SK-N-SH treated with all-trans-retinoic acid at 6 μM for 48 hours (cell line): ENCODE data around the gene CDH7.
A peak's percentile ranks its signal among the peaks of the same experiment; 100 is the strongest.

Experiments
- ARNTL ChIP-seq: fragments of 450-650 bp; formaldehyde crosslinking; IDR thresholded peaks from 2 replicates; pipeline ENCODE4 v1.5.0; 2020; ENCODE audit warnings: low read depth, mild to moderate bottlenecking, moderate library complexity, borderline replicate concordance
- CSRNP3 ChIP-seq: fragments of 250-450 bp; sonication (Bioruptor Pico); IDR thresholded peaks from 2 replicates; pipeline ENCODE4 v1.5.1; 2021; ENCODE audit warnings: mild to moderate bottlenecking, moderate library complexity
- ESRRG ChIP-seq: fragments of 250-450 bp; sonication (Bioruptor Pico); IDR thresholded peaks from 2 replicates; pipeline ENCODE4 v1.6.1; 2021; ENCODE audit warnings: mild to moderate bottlenecking
- PATZ1 ChIP-seq: fragments of 250-450 bp; sonication (Bioruptor Pico); IDR thresholded peaks from 2 replicates; pipeline ENCODE4 v1.8.0; 2020; ENCODE audit warnings: mild to moderate bottlenecking, moderate library complexity, borderline replicate concordance
- POU6F1 ChIP-seq: fragments of 250-450 bp; sonication (Bioruptor Pico); IDR thresholded peaks from 2 replicates; pipeline ENCODE4 v1.8.0; 2021; ENCODE audit warnings: low read depth, mild to moderate bottlenecking, moderate library complexity, borderline replicate concordance
- RARB ChIP-seq: fragments of 250-450 bp; sonication (Bioruptor Pico); IDR thresholded peaks from 2 replicates; pipeline ENCODE4 v1.8.0; 2021; ENCODE audit warnings: mild to moderate bottlenecking, moderate library complexity
- SNAI2 ChIP-seq: fragments of 250-450 bp; sonication (Bioruptor Pico); IDR thresholded peaks from 2 replicates; pipeline ENCODE4 v1.5.0; 2020; ENCODE audit warnings: mild to moderate bottlenecking, moderate library complexity
- TCF4 ChIP-seq: fragments of 250-450 bp; sonication (Bioruptor Pico); IDR thresholded peaks from 2 replicates; pipeline ENCODE4 v1.8.0; 2021; ENCODE audit warnings: mild to moderate bottlenecking, moderate library complexity, borderline replicate concordance
- TOX ChIP-seq: fragments of 250-450 bp; sonication (Bioruptor Pico); IDR thresholded peaks from 2 replicates; pipeline ENCODE4 v1.8.0; 2021; ENCODE audit warnings: mild to moderate bottlenecking, moderate library complexity, borderline replicate concordance
- ZFP3 ChIP-seq: fragments of 250-450 bp; sonication (Bioruptor Pico); IDR thresholded peaks from 2 replicates; pipeline ENCODE4 v1.5.0; 2020; ENCODE audit warnings: mild to moderate bottlenecking, moderate library complexity
- ZFP30 ChIP-seq: fragments of 450-650 bp; formaldehyde crosslinking; IDR thresholded peaks from 2 replicates; pipeline ENCODE4 v1.5.0; 2022; ENCODE audit warnings: mild to moderate bottlenecking, moderate library complexity
- ZNF565 ChIP-seq: fragments of 450-650 bp; formaldehyde crosslinking; conservative IDR thresholded peaks from 2 replicates; pipeline ENCODE4 v1.5.0; 2020; ENCODE audit warnings: low read depth, mild to moderate bottlenecking, moderate library complexity
- ZNF70 ChIP-seq: fragments of 450-650 bp; formaldehyde crosslinking; IDR thresholded peaks from 2 replicates; pipeline ENCODE4 v1.5.0; 2020; ENCODE audit warnings: mild to moderate bottlenecking, moderate library complexity
- ZNF8 ChIP-seq: fragments of 450-650 bp; formaldehyde crosslinking; IDR thresholded peaks from 2 replicates; pipeline ENCODE4 v1.5.0; 2020; ENCODE audit warnings: mild to moderate bottlenecking, moderate library complexity

DNA sequence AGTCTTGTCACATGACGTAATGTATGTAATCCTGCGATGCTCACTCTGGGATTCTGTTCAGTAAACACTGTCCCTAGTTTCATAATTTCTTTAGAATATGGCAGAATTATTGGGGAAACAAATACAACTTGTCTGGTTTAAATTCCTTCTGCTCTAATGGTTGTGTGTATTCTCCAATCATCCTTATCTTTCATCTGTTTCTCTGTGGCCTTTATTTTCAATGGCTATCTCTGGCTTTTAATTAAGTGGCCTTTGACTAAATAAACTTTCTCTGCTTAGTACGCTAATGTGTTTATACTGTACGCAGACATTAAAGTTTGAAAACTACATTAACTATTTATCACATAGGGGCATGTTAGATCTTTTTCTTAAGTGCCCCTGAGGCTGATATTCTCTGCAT, 40.9 kb downstream of the CDH7 start:
- TF ChIP-seq RARB (CRISPR knock-in tag): no peak
- TF ChIP-seq TOX (CRISPR knock-in tag): no peak
- no peak for TF ChIP-seq PATZ1
- no peak for TF ChIP-seq ZFP3 (CRISPR knock-in tag)
- no peak for TF ChIP-seq ZNF565 (CRISPR knock-in tag)
- no peak for TF ChIP-seq POU6F1 (CRISPR knock-in tag)
- no peak for TF ChIP-seq ZNF70 (CRISPR knock-in tag)
- peak; percentile 31; the same call in 1 of the 2 replicates for TF ChIP-seq TCF4 (CRISPR knock-in tag)
- no peak for TF ChIP-seq ARNTL
- TF ChIP-seq ZNF8 (CRISPR knock-in tag): no peak
- TF ChIP-seq SNAI2 (CRISPR knock-in tag): no peak
- TF ChIP-seq ZFP30: no peak
- no peak for TF ChIP-seq CSRNP3 (CRISPR knock-in tag)
- TF ChIP-seq ESRRG (CRISPR knock-in tag): no peak
